ENCODE data around the gene CCR3. TPM values are rescaled to one million over a fixed set of nuclear protein-coding genes. Genes with fewer than 3 reads are reported as not detected.

The CCR3 gene
- total and polyA plus RNA-seq, 2 experiments from 2014 or later: not detected

DNA sequence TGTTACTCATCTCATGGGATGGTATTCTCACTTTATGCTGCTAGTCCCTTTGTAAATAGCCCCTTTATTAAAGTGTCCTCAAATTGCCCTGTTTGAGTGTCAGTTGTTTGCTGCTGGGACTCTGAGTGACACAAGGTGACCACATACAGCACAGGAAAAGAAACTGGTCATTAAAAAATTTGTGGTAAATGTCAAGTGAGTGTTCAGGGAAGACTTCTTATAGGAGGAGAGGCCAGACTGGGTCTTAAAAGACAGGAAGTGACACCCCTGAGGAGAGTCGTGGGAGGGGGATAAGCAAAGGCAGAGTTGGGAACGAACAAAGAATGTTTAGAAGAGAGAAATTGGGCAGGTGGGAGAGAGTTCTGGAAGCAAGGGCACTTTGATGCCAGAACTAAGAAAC, 35.2 kb downstream of the CCR3 start:
- Mint-ChIP-seq H3K9me3 (peaks cover 34% of the 10 kb centered on the region), H3K4me3 (no peak overlapping the region), H3K36me3 (ENCODE audit: low read depth) (peaks cover 20% of the 10 kb centered on the region), H3K27me3 (ENCODE audit: insufficient read depth, low read depth, poor library complexity) (peaks cover 4% of the 10 kb centered on the region), H3K27ac (no peak overlapping the region), H3K4me1 (no peaks in the 10 kb centered on the region)
- TF ChIP-seq ZNF331 (CRISPR knock-in tag; IDR thresholded peaks at IDR 0.05; ENCODE audit: low read depth): no peak
- TF ChIP-seq ZNF114 (CRISPR knock-in tag; IDR thresholded peaks at IDR 0.05): no peak
- TF ChIP-seq CREB1 (CRISPR knock-in tag; IDR thresholded peaks at IDR 0.05; ENCODE audit: low read depth): no peak
- no peak for TF ChIP-seq EZH2phosphoT487 (IDR thresholded peaks at IDR 0.05; ENCODE audit: unreplicated experiment)
- Histone ChIP-seq H3K4me2 (no peak overlapping the region), H3K36me3 (ENCODE audit: insufficient read depth) (no peaks in the 10 kb centered on the region), H3K27ac (ENCODE audit: low read depth) (no peak overlapping the region), H3K79me2 (replicated peaks; ENCODE audit: insufficient read depth) (no peaks in the 10 kb centered on the region), H3K4me1 (ENCODE audit: insufficient read depth) (no peaks in the 10 kb centered on the region), H4K20me1 (replicated peaks; ENCODE audit: insufficient read depth) (no peaks in the 10 kb centered on the region), H2AFZ (no peak overlapping the region), H3F3A (replicated peaks; ENCODE audit: low read depth) (no peaks in the 10 kb centered on the region), H3K9me2 (ENCODE audit: insufficient read depth) (no peaks in the 10 kb centered on the region), H3K27me3 (ENCODE audit: insufficient read depth) (no peaks in the 10 kb centered on the region), H3K4me3 (no peak overlapping the region)
- DNase-seq (ENCODE audit: low spot score) (no peak), ATAC-seq (no peak)

DNA sequence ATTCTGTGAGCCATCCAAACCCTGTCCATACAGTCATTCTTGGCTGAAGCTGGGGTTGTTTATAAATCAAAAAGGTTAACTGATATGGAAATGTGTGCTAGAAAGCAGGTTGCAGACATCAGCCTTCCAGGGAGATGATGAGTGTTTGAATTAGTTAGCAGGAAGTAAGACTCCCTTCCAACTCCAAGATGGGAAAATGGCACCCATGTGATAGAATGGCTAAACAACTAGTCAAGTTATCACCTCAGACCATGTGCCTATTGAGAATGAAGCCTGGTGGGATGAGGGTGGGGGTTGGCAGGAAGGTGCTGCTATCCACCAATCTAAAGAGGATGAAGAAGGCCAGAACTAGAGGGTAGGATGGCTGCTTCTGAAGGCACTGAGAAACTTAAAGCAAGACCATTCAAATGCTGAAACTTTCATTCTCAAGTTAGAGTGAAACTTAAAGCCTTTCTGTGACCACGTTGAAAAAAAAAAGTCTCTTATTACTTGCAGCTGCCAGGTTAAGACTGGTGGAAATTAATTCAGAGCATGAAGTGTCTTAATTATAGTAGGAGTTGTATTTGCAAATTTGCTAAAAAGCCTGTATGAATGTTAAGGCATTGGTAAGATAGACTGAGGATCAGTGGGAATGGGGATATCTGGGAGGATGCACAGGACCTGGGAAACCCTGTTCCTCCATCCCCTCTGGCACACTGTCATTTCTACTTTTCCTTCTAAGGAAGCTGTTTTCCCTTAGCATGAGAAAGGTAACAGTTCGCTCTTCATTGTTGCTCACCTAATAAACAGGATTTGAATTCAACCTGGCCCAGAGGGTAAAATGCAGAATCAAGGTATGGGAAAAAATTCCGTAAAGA, 36.8 kb downstream of the CCR3 start:
- H3K9me2 ChIP-seq (ENCODE audit: insufficient read depth): no peaks in the 10 kb centered on the region
- H3K4me1 ChIP-seq (ENCODE audit: insufficient read depth): no peaks in the 10 kb centered on the region
- Mint-ChIP-seq H3K27ac (no peak overlapping the region), H3K36me3 (ENCODE audit: low read depth) (peaks cover 20% of the 10 kb centered on the region), H3K4me1 (no peaks in the 10 kb centered on the region), H3K4me3 (no peak overlapping the region), H3K9me3 (peaks cover 34% of the 10 kb centered on the region), H3K27me3 (ENCODE audit: insufficient read depth, low read depth, poor library complexity) (peaks cover 4% of the 10 kb centered on the region)
- H3K4me2 ChIP-seq: no peak overlapping the region
- ATAC-seq (no peak), DNase-seq (ENCODE audit: low spot score) (no peak)
- H2AFZ ChIP-seq: no peak overlapping the region
- H3F3A ChIP-seq (replicated peaks; ENCODE audit: low read depth): no peaks in the 10 kb centered on the region
- no peaks in the 10 kb centered on the region for H4K20me1 ChIP-seq (replicated peaks; ENCODE audit: insufficient read depth)
- no peaks in the 10 kb centered on the region for H3K79me2 ChIP-seq (replicated peaks; ENCODE audit: insufficient read depth)
- H3K4me3 ChIP-seq: no peak overlapping the region
- H3K36me3 ChIP-seq (ENCODE audit: insufficient read depth): no peaks in the 10 kb centered on the region
- no peaks in the 10 kb centered on the region for H3K27me3 ChIP-seq (ENCODE audit: insufficient read depth)
- no peak overlapping the region for H3K27ac ChIP-seq (ENCODE audit: low read depth)
- TF ChIP-seq NANOG (IDR thresholded peaks at IDR 0.05; ENCODE audit: borderline replicate concordance) (no peak), ZNF462 (CRISPR knock-in tag; IDR thresholded peaks at IDR 0.05) (no peak), CTCF (conservative IDR thresholded peaks at IDR 0.05; ENCODE audit: low read depth in 2 of 2) (no peak), CREB1 (CRISPR knock-in tag; IDR thresholded peaks at IDR 0.05; ENCODE audit: low read depth) (no peak), EZH2 (IDR thresholded peaks at IDR 0.05; ENCODE audit: low read depth, unreplicated experiment) (no peak), ZNF331 (CRISPR knock-in tag; IDR thresholded peaks at IDR 0.05; ENCODE audit: low read depth) (no peak), ZNF114 (CRISPR knock-in tag; IDR thresholded peaks at IDR 0.05) (no peak), POLR2AphosphoS5 (IDR thresholded peaks at IDR 0.05; ENCODE audit: low read depth) (no peak), STAT1 (IDR thresholded peaks at IDR 0.05; ENCODE audit: unreplicated experiment) (no peak), EZH2phosphoT487 (IDR thresholded peaks at IDR 0.05; ENCODE audit: unreplicated experiment) (no peak)
- TF ChIP-seq, protein P1, sequence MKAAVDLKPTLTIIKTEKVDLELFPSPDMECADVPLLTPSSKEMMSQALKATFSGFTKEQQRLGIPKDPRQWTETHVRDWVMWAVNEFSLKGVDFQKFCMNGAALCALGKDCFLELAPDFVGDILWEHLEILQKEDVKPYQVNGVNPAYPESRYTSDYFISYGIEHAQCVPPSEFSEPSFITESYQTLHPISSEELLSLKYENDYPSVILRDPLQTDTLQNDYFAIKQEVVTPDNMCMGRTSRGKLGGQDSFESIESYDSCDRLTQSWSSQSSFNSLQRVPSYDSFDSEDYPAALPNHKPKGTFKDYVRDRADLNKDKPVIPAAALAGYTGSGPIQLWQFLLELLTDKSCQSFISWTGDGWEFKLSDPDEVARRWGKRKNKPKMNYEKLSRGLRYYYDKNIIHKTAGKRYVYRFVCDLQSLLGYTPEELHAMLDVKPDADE (IDR thresholded peaks at IDR 0.05): no peak
